Hindlimb muscle (tissue), 1 donor: Measurements from ENCODE around the gene NDUFB8. TPM values are rescaled to one million over a fixed set of nuclear protein-coding genes. Genes with fewer than 3 reads are reported as not detected.

ENCODE experiments used
- DNase-seq: peaks from one replicate; pipeline ENCODE4 v3.0.0-alpha.2; 2013
- polyA plus RNA-seq: library from polyadenylated mRNA; unstranded; fragments of 120-200 nt; gene quantifications from one replicate; pipeline ENCODE4 v1.2.1, GENCODE V29; 2013; ENCODE audit not compliant: insufficient read length

The NDUFB8 gene
- polyA plus RNA-seq, 1 donor: 118 TPM

DNA sequence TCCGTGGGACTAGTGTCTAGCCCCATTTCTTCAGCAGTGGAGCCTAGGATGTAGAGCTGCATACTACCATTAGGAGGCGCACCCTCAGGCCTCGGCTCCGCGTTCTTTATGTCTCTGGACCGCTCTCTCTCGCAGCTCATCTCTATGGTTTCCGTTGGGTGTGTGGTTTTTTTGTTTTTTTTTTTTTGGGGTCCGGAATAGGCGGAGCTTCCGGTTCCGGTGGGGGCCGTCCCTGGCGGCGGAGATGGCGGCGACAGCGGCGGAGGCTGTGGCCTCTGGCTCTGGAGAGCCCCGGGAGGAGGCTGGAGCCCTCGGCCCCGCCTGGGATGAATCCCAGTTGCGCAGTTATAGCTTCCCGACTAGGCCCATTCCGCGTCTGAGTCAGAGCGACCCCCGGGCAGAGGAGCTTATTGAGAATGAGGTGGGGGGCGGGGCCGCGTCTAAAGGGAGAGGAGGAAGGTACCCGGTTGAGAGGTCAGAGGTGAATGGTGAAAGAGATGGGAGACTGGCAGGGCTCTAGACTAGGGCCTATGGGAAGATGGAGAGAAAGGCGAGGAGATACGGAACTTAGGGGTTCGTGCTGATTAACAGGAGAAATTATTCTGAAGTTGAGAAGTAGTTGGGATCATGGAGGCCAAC is 6.2 kb upstream of the NDUFB8 start, which contains the start of gene HIF1AN:
HIF1AN (plus strand) TSS at position 229 of the 639 bp plus-strand sequence; CDS start at position 245, 16 bp downstream.
- DNase-seq: peak; percentile 93

DNA sequence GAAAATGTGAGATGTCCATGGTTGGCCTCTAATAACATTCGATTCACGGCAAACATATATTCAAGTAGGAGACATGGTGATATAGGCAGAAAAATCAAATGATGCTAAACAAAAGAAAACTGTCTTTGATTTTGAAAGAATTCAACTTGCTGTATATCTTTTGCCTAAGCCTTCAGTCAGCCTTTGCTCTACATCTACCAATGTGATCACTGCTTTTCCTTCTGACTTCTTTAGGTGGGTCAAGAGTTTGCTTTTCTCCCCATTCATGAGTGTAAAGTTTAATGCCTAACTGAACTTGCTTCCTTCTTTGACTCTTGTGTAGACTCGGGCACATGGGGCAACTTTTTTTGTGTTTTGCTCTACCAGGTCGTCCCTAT is 5.7 kb upstream of the NDUFB8 start:
- DNase-seq: no peak

DNA sequence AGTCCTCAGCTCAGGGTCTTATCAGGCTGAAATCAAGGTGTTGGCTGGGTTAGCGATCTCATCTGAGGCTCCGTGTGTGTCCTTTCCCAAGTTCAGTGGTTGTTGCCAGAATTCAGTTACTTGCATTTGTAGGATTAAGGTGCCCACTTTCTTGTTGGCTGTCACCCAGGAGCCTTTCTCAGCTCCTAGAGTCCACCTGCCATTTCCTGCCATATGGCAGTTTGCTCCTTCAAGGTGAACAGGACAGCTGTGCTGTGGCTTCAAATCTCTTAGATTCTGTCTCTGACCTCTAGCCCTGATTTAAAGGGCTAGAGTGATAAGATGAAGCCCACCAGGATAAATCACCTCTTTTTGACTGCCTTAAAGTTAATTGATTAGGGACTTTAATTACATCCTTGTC is 5.1 kb upstream of the NDUFB8 start:
- no peak for DNase-seq

DNA sequence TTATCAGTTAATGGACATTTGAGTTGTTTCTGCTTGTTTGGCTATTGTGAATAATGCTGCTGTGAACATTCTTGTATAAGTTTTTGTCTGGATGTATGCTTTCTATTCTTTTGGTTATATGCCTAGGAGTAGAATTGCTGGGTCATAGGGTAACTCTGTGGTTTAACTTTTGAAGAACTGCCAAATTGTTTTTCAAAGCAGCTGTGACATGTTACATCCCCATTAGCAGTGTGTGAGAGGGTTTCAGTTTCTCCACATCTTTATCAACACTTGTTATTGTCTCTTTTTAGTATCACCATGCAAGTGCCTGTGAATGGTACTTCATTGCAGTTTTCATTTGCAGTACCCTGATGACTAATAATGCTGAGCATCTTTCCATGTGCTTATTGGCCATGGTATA is 2.1 kb upstream of the NDUFB8 start:
- no peak for DNase-seq

DNA sequence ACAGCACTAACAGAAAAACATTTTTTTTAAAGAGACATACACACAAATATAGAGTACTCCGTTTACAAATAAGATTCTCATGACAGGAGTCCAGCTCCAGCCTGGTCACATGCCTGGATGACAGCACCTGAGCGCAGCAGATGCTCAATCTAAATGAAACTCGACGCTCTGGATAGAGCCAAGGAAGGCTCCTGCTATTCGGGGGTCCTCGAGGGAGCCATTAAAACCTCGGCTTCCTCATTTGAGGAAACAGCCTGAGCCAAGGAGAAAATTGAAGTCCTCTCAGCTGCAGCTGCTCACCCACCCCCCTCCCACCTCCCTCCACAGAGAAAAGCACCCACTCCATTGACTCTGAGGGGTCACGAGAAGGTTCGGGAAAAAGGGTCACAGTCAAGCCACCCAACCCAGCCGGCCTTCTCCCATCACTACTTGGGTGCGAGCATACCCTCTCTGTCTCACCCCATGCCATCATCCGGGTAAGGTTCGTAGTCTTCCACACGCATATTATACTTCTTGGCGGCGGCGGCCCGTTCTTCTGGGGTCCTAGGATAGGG is 673 bp downstream of the NDUFB8 start:
- DNase-seq: peak; percentile 77

DNA sequence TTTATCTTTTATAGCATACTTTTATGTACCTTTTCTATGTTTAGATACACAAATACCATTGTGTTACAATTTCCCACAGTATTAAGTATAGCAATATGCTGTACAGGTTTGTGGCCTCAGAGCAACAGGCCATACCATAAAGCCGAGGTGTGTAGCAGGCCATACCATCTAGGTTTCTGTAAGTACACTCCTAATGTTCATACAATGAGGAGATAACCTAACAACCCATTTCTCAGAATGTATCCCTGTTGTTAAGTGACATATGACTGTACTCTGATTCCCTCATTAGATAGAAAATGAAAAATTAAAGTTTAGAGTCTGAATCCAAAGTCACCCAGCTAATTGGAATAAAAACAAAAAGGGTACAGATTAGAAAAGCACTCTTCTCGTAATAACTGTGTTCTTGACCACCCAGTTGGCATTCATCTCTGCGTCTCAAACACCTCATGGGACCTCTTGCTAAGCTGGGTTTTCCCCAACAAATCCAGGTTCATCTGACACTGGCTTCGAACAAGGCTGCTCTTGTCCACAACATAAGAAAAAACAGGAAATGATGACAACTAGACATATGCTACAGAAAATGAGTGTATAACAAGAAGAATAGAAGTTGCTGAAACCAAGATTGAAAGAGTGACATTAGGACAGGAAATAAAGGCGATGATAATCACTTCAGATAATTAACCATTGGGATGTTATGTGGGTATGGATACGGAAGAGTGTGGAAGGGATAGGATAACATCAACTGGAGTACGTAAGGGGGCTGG is 1.4 kb downstream of the NDUFB8 start:
- no peak for DNase-seq

DNA sequence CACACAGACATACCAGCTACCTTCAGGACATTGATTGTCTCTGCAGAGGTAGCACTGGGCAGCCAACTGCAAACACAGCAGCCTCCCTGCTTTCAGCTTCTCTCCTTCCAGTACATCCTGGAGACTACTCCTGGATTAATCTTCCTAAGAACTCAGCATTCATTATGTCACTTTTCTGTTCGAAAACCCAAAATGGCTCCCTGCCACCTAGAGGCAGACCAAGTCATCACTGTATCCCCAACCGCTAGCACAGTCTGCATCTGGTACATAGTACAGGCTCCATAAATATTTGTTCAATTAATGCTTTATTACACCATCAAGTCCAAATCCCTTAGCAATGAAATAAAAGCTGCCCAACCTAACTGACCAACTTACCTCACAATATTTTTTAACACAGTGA is 5.0 kb downstream of the NDUFB8 start:
- DNase-seq: no peak

DNA sequence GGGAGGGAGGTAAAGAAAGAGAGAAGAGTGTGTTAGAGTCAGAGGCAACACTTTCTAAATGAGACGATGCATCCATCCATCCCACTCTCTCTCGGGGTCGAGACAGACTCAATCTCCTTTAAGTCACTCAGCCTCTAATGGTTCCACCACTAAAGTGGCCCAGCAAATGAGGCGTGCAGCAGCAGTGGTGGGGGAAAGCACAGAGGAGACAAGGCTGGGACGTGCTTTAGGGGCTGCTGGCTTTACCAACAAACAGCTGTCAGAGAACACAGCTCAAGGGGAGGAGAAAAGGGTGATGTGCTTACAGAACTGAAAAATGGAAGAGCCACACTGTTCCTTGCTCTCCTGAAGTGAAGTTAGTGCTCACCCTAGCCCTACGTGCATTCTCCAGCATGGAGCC is 5.5 kb downstream of the NDUFB8 start:
- DNase-seq: no peak

DNA sequence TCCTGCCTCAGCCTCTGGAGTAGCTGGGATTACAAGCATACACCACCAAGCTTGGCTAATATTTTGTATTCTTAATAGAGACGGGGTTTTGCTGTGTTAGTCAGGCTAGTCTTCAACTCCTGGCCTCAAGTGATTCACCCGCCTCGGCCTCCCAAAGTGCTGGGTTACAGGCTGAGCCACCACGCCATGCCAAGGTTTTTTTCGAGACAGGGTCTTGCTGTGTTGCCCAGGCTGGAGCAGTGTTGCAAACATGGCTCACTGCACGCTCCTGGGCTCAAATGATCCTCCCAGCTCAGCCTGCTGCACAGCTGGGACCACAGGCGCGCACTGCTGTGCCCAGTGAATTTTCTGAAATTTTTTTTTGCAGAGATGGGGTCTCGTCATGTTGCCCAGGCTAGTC is 6.7 kb downstream of the NDUFB8 start:
- no peak for DNase-seq

DNA sequence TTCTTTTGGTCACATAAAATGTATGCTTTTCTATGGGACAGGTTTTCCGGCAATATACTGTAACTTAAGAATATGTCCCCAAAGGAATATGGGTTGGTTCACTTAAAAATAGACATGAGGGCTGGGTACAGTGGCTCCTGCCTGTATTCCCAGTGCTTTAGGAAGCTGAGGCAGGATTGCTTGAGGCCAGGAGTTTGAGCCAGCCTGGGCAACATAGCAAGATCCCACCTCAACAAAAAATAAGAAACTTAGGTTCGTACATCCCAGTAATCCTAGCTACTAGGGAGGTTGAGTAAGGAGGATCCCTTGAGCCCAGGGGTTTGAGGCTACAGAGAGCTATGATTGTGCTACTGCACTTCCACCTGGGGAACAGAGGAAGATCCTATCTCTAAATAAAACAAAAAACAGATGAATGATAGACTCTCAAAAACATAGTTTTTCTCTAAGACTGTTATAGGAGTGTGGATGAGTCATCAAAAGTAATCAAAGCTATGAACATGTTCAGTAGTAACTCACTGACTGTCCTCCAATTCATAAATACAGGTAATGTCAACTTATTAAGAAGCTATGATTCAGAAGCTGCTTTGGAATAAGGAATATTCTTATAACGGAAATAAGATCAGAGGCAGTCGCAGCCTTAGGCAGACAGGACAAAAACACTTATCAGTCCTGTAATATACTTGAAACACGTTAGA is 7.4 kb downstream of the NDUFB8 start:
- no peak for DNase-seq

DNA sequence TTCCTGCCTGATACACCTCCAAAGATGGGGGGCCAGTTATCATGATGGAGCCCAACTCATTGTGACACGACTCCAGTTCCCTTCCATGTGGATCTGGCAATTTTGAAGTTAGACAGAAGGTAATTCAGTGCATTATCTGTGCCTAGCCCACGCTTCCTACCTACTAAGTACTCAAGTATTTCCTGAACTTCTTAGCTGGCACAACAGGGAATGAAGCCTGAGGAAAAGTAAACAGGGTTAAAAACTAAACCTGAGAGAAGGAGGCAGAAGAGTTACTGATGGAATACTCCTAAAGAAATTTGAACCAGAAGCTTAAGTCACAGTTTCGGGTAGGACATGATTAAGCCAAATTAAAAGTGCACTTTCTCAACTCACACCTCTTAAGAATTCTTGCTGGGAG is 8.9 kb downstream of the NDUFB8 start:
- DNase-seq: no peak

DNA sequence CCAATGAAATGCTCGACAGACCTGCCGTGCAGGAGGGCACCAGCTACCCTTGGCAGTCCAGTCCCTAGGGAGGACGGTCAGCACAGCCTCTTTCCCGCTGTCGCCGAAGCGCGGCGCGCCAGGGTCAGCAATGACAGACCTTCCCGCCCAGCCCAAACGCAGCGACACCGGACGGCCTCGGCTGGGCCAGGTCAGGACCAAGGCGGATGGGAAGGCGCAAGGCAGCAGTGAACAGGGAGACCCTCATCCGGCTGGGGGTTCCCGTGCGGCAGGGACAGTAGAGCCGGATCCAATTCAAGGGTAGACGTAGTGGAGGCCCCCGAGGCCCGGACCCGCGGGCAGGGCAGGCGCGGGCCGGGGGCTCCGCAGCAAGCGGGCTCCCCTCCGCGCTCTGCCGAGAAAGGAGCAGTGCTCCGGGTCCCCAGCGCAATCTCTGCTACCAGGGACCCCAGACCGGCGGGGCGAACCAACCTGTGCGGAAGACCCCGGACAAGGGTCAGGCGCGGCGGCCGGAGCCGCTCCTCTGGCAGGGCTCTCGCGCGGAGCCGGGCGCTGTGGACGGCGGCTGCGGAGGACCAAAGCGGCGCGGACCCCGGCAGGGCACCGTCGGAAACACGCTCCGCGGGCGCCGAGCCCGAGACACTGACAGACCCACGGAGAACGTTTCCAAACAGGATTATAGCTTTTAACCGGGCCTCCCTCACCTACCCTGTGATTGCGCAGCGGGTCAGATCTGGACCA is 10.2 kb downstream of the NDUFB8 start, which contains the start of gene SEC31B:
SEC31B (minus strand) TSS at position 551 of the 741 bp plus-strand sequence. CDS start 2,909 bp downstream, outside the sequence.
- no peak for DNase-seq

DNA sequence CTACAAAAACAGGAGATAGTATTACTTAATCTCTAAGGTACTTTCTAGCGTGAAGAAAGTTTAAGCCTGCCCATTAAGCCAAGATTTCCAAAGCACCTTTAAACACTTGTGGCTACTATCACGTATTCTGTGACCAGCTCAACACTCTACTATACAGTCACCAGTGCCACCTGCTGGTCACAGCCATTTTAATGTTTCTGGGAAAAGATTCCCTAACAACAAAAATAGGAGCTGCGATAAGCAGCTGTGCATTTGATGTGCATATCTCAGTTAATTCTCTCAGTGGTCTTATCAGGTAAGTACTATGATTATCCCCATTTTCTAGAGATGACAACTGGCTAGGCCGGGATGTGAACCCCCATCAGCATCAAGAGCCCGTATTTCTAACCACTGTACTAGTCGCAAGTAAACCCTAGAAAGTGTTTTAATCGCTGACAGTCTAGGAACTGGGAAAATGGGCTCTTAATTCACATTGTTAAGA is 10.9 kb downstream of the NDUFB8 start:
- peak; percentile 45 for DNase-seq

DNA sequence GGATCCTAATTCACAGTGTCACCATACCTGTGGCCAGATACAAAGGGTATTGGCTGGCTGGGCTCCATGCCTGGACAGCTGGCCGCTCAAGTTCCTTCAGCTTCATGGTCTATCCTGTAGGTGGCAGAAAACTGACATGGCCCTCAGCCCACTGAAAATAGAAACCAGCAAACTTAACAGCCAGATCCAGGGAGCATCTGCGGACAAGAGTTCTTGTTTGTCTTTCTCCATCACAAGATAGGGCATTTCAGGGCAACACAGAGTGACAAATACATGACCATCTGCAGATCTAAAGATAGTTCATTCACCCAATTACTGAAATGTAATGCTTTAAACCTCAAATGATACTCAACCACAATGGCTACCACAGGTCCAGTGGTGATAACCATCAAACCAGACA is 12.8 kb downstream of the NDUFB8 start:
- no peak for DNase-seq

DNA sequence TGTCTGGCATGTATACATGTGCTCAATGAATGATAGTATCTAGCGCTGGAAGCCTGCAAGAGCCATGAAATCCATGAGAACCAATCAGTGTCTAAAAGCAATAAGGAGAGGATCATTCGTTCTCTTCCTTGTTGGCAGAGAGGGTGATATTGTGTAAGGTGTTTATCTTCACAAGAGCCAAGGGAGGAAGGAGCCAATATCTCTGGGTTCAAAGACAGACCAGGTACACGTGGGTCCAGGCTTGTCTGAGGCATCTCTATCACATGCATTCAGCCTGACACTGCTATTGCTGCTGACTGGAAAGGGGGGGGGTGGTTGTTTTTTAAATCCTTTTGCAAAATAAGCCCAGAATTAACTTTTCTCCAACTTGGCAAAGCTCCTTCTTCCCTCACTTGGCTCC is 14.1 kb downstream of the NDUFB8 start:
- no peak for DNase-seq

DNA sequence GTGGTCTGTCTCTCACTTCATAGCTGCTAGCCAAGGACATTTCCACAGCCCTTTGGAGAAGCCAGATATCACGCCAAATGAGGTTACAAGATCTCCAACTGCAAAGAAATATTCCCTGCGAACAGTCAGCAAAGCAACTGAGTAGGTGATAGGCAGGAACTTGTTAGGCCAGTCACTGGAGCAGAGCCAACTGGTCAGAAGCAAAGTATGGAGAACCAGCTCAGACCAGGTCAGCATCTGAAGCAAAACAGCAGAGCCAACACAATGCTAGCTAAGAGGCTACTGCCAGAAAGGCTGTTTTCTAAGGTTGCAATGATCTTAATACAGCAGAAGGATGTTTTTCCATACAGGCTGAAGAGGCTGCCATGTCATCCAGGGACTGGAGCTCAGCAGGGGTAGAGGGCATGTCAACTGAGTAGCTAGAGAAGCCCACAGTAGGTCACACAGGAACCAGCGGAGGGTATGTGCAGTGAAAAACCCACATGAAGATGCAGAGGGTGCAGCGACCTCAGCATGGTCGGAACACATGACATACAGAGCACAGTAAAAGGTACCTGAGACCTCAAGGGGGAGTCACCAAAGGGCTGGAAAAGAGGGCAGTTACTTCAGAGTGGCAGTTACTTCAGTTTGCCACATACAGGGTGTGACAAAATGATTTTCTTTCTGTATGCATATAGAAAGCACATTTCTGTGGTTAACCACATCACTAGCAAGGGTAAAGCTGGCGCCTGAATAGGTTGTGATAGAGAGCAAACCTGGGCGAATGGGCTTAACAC is 18.9 kb downstream of the NDUFB8 start:
- no peak for DNase-seq

DNA sequence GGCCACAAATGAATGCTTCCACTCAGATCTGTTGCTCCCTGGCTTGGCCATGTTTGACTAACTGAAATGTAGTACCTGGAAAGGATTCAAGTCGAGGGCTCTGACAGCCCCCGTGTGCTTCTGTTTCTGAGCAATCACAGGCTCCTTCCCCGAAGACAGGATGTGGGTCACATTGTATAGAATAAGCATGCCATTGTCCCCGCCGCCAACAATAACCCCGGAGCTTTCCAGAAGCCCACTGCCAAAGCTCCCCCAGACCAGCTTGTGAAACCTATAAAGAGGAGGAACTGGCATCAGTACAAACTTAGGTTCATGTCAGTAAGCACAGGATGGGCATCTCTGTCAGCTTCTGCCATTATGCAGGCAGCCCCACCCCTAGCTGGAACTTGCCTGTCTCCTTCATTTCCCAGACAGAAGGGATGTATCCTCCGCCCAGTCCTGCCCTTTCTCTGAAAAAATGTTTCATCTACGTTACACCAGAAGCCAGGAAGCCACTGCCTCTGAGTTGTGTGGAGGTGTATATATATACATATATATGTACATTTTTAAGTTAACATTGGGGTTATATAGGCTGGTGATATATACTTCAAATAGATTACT is 20.3 kb downstream of the NDUFB8 start:
- DNase-seq: no peak

DNA sequence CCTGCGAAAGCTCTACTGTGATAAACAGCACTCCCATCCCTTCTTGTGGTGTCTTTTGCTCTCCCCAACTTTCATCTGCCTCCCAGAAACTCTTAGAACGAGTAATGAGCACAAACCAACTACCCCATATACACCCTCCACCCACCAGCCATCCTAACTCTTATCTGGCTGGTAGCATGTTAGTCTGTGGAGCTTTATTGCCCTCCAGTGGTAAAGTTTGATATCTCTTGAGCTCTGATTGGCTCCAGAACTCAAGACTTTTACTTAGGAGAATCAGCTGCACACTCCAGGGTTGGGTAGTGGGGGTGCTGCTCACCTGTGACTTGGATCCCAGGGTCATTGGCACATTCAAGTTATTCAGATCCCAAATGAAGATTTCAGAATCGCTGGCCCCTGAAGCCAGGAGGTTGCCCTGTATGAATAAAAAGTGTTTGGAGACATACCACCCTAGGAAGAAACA is 20.9 kb downstream of the NDUFB8 start:
- peak; percentile 11 for DNase-seq

DNA sequence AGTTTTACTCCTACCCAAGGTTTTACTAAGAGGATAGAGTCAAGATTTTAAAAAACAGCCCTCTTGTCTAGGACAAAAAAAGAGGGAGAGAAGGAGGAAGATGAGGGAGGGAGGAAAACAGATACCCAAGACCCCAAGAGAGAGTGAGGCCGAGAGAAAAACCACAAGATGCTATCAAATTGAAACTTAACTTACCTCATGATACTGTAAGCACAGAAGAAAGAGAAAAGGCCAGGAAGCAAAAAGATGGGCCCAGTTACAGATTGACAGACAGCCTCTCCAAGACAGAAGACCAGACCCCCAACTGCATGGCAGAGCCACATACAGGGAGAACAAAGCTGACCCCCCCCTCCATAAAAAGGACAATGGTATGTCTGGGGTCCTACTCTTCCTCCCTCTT is 21.4 kb downstream of the NDUFB8 start:
- DNase-seq: no peak

DNA sequence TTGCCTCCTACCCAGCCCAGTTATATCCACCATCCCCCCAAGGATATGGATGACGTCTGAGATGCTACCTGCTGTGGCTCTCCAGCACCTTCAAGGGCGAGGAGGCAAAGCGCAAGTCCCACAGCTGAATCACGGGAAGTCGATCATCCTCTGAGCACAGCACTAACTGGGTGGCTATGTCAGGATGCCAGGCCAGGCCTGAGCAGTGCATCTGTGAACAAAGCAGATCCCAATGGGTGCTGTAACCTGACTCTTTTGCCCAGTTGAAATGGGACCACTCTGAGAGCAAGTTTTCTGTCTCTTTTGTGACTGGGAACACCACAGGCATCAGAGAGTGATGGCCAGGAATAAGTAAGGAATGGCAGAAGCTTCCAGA is 22.3 kb downstream of the NDUFB8 start:
- no peak for DNase-seq
